ENCODE data around the gene HIVEP2. TPM values are rescaled to one million over a fixed set of nuclear protein-coding genes. Genes with fewer than 3 reads are reported as not detected.

HIVEP2 gene
- total and polyA plus RNA-seq, 2 of the 4 experiments (the other 2 are of a cell fraction): 4.3 to 11.3 TPM

DNA sequence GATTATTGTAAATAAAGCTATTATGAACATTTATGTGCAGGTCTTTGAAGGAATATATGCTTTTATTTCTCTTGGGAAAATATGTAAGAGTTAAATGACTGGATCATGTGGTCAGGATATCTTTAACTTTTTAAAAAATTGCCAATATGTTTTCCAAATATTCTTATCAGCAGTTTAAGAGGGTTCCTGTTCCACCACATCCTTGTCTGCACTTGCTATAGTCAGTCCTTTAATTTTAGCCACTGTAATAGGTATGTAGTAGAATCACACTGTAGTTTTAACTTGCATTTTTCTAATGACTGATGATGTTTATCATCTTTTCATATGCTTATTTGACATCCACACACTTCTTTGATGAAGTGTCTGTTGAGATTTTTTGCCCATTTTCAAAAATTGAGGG, 23.6 kb upstream of the HIVEP2 start:
- Histone ChIP-seq H3K4ac (ENCODE audit: low read depth, low read length) (no peak overlapping the region), H3K9ac (ENCODE audit: low read depth, low read length) (no peak overlapping the region)
- BruUV-seq (replicated peaks): no TSS peak

More for the DNA sequence above, 23.6 kb upstream of the HIVEP2 start:
- no peak overlapping the region for H4K91ac ChIP-seq (ENCODE audit: insufficient read depth, low read depth, low read length)
- H3K18ac ChIP-seq (ENCODE audit: low read depth, low read length): no peak overlapping the region
- no peak overlapping the region for H3K23ac ChIP-seq (ENCODE audit: low read depth, low read length)
- in situ Hi-C loops (cut with MboI; ENCODE audit: low sequenced_read_pairs): no loop called here
- no peaks in the 10 kb centered on the region for H3K9me3 ChIP-seq (ENCODE audit: control insufficient read depth, insufficient read depth, low read length)
- ATAC-seq (ENCODE audit: low read depth) (no peak), DNase-seq (no peak)
- H2AK5ac ChIP-seq (ENCODE audit: low read depth, low read length): no peak overlapping the region
- no peak overlapping the region for H2BK20ac ChIP-seq (ENCODE audit: low read depth, low read length)
- no peaks in the 10 kb centered on the region; the same call in 1 of the 2 replicates for H3K27me3 ChIP-seq (ENCODE audit: control insufficient read depth, insufficient read depth, low read length)
- no peak overlapping the region for H2BK120ac ChIP-seq (ENCODE audit: low read depth, low read length)
- no peaks in the 10 kb centered on the region for H3K9me1 ChIP-seq (ENCODE audit: insufficient read depth, low read length)
- no peak overlapping the region for H3K56ac ChIP-seq (ENCODE audit: extremely low read depth, insufficient read depth, low read length)
- no peak overlapping the region for H2AK9ac ChIP-seq (replicated peaks; ENCODE audit: low read depth, low read length, poor library complexity)
- no peak overlapping the region for H3K4me2 ChIP-seq (ENCODE audit: low read depth, low read length)
- no peaks in the 10 kb centered on the region for H3K79me1 ChIP-seq (ENCODE audit: low read depth in 1 of 2, low read length in 2 of 2)
- ChIA-PET CTCF (no interaction called here), POLR2A (ENCODE audit: unreplicated experiment) (no interaction called here)
- H2BK15ac ChIP-seq (ENCODE audit: low read depth, low read length): no peak overlapping the region
- no peak overlapping the region for H3K14ac ChIP-seq (replicated peaks; ENCODE audit: low read depth, low read length)
- no peak overlapping the region for H4K8ac ChIP-seq (ENCODE audit: low read depth in 2 of 2, low read length in 2 of 2)
- H2AFZ ChIP-seq (replicated peaks; ENCODE audit: low read length, poor library complexity): no peak overlapping the region
- no peaks in the 10 kb centered on the region for H3K4me1 ChIP-seq (ENCODE audit: control insufficient read depth, insufficient read depth, low read length)
- no peak overlapping the region for H3K4me3 ChIP-seq (ENCODE audit: insufficient read depth, low read depth, low read length)
- H3K27ac ChIP-seq (ENCODE audit: insufficient read depth, low read length): no peak overlapping the region
- no peaks in the 10 kb centered on the region for H3K36me3 ChIP-seq (ENCODE audit: control insufficient read depth, insufficient read depth, low read length)
- H2BK5ac ChIP-seq (ENCODE audit: low read depth, low read length, poor library complexity, severe bottlenecking): no peak overlapping the region
- intact Hi-C loops (cut with micrococcal nuclease): no loop called here
- dilution Hi-C loops (cut with HindIII; ENCODE audit: low sequenced_read_pairs, unreplicated experiment): no loop called here
- TF ChIP-seq RFX5 (IDR thresholded peaks at IDR 0.05; ENCODE audit: low read depth, low read length) (no peak), RAD21 (IDR thresholded peaks at IDR 0.05; ENCODE audit: low read length) (no peak), CEBPB (IDR thresholded peaks at IDR 0.05; ENCODE audit: low read depth, low read length) (no peak), CHD1 (IDR thresholded peaks at IDR 0.05; ENCODE audit: low read depth, low read length) (no peak), MXI1 (IDR thresholded peaks at IDR 0.05; ENCODE audit: borderline replicate concordance, low read depth, low read length) (no peak), BHLHE40 (IDR thresholded peaks at IDR 0.05; ENCODE audit: low read depth, low read length) (no peak), POLR2A (IDR thresholded peaks at IDR 0.05; ENCODE audit: low read depth, low read length) (no peak), ELK1 (IDR thresholded peaks at IDR 0.05; ENCODE audit: borderline replicate concordance, low read depth, low read length) (no peak), SMC3 (IDR thresholded peaks at IDR 0.05; ENCODE audit: low read depth, low read length) (no peak), MAZ (IDR thresholded peaks at IDR 0.05; ENCODE audit: borderline replicate concordance, low read depth, low read length) (no peak), FOS (IDR thresholded peaks at IDR 0.05; ENCODE audit: low read depth, low read length) (no peak)
- TF ChIP-seq, protein P1, sequence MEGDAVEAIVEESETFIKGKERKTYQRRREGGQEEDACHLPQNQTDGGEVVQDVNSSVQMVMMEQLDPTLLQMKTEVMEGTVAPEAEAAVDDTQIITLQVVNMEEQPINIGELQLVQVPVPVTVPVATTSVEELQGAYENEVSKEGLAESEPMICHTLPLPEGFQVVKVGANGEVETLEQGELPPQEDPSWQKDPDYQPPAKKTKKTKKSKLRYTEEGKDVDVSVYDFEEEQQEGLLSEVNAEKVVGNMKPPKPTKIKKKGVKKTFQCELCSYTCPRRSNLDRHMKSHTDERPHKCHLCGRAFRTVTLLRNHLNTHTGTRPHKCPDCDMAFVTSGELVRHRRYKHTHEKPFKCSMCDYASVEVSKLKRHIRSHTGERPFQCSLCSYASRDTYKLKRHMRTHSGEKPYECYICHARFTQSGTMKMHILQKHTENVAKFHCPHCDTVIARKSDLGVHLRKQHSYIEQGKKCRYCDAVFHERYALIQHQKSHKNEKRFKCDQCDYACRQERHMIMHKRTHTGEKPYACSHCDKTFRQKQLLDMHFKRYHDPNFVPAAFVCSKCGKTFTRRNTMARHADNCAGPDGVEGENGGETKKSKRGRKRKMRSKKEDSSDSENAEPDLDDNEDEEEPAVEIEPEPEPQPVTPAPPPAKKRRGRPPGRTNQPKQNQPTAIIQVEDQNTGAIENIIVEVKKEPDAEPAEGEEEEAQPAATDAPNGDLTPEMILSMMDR (conservative IDR thresholded peaks at IDR 0.05; ENCODE audit: low read depth, low read length): no peak
- TF ChIP-seq, protein P2, sequence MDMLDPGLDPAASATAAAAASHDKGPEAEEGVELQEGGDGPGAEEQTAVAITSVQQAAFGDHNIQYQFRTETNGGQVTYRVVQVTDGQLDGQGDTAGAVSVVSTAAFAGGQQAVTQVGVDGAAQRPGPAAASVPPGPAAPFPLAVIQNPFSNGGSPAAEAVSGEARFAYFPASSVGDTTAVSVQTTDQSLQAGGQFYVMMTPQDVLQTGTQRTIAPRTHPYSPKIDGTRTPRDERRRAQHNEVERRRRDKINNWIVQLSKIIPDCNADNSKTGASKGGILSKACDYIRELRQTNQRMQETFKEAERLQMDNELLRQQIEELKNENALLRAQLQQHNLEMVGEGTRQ (IDR thresholded peaks at IDR 0.05; ENCODE audit: low read depth, low read length): no peak
- no peaks in the 10 kb centered on the region for H4K20me1 ChIP-seq (ENCODE audit: insufficient read depth, low read length)
- no peak overlapping the region for H4K5ac ChIP-seq (ENCODE audit: low read depth, low read length)
